Head of caudate nucleus (tissue), 42 donors: ENCODE measurements around the gene MYO3A.

ENCODE experiments used
- DNase-seq, 42 donors: peaks; one replicate each; pipeline versions ENCODE4 v3.0.0 to v3.0.0-alpha.2; 2020 to 2021; ENCODE audit warnings: mixed read lengths in 7 of 42
- intact Hi-C: fragments of 100-400 bp; cut with DNase I; formaldehyde crosslinking; loops from one replicate; pipeline ENCODE4 v1.15.0; 2022

Gene MYO3A

GRCh38 chr10:26197248-26197647 is 263.2 kb downstream of the MYO3A start:
- intact Hi-C loops: no loop called here
- no peak for DNase-seq

GRCh38 chr10:26198119-26198518 is 264.1 kb downstream of the MYO3A start:
- intact Hi-C loops: no loop called here
- DNase-seq: no peak

- DNase-seq: no peak
- intact Hi-C loops: no loop called here
Observed at GRCh38 chr10:26199841-26200240, 265.8 kb downstream of the MYO3A start.

- intact Hi-C loops: no loop called here
- DNase-seq: no peak
Observed at GRCh38 chr10:26205223-26205622, 271.2 kb downstream of the MYO3A start.

GRCh38 chr10:26211781-26212444 is 277.9 kb downstream of the MYO3A start:
- no peak for DNase-seq
- intact Hi-C loops: no loop called here

GRCh38 chr10:26212511-26212910 is 278.5 kb downstream of the MYO3A start:
- DNase-seq: no peak
- intact Hi-C loops: no loop called here

- intact Hi-C loops: no loop called here
Observed at GRCh38 chr10:26213157-26213800, 279.2 kb downstream of the MYO3A start.

GRCh38 chr10:26214004-26214403 is 280.0 kb downstream of the MYO3A start:
- intact Hi-C loops: no loop called here
- no peak for DNase-seq

More at GRCh38 chr10:26213157-26213800, 279.2 kb downstream of the MYO3A start:
- DNase-seq: no peak

GRCh38 chr10:26214551-26215395 is 280.7 kb downstream of the MYO3A start:
- DNase-seq: peak in 25 of 42 donors; percentile 7 to 51 (median 26)
- intact Hi-C loops: no loop called here

- peak in 23 of 42 donors; percentile 7 to 60 (median 39) for DNase-seq
Observed at GRCh38 chr10:26215396-26215934, 281.4 kb downstream of the MYO3A start.

GRCh38 chr10:26215935-26216584 is 282.0 kb downstream of the MYO3A start:
- peak; percentile 3 to 84 (median 65) for DNase-seq
- intact Hi-C loops: no loop called here

More at GRCh38 chr10:26215396-26215934, 281.4 kb downstream of the MYO3A start:
- intact Hi-C loops: no loop called here

- DNase-seq: peak in 30 of 42 donors; percentile 18 to 79 (median 56)
- intact Hi-C loops: no loop called here
Observed at GRCh38 chr10:26216585-26217395, 282.8 kb downstream of the MYO3A start, which contains the start of gene GAD2. Gene GAD2 (plus strand): TSS chr10:26216774. CDS start chr10:26216810, 36 bp downstream.

- peak in 23 of 42 donors; percentile 7 to 62 (median 29) for DNase-seq
- intact Hi-C loops: no loop called here
Observed at GRCh38 chr10:26217396-26218086, 283.5 kb downstream of the MYO3A start.

GRCh38 chr10:26219676-26220075 is 285.6 kb downstream of the MYO3A start:
- DNase-seq: no peak
- intact Hi-C loops: no loop called here

- DNase-seq: no peak
- intact Hi-C loops: no loop called here
Observed at GRCh38 chr10:26220901-26221300, 286.9 kb downstream of the MYO3A start.

GRCh38 chr10:26221541-26221940 is 287.5 kb downstream of the MYO3A start:
- intact Hi-C loops: no loop called here
- DNase-seq: peak in 33 of 42 donors; percentile 12 to 78 (median 41)

- no peak for DNase-seq
- intact Hi-C loops: no loop called here
Observed at GRCh38 chr10:26222563-26222962, 288.5 kb downstream of the MYO3A start.

GRCh38 chr10:26225322-26225721 is 291.3 kb downstream of the MYO3A start:
- DNase-seq: no peak
- intact Hi-C loops: no loop called here
